Liver (tissue), 9 donors: ENCODE measurements around the gene HS3ST3B1. TPM values are rescaled to one million over a fixed set of nuclear protein-coding genes. Genes with fewer than 3 reads are reported as not detected.

ENCODE experiments used
- DNase-seq: peaks from one replicate; pipeline ENCODE4 v3.0.0-alpha.2; 2017; ENCODE audit warnings: low spot score
- H3K27ac ChIP-seq, 2 donors: one replicate each; pipeline ENCODE4 v1.7.0; 2013; ENCODE audit warnings: inconsistent platforms in 2 of 2, low read length in 2 of 2, control low read depth in 1 of 2, low read depth in 1 of 2, mild to moderate bottlenecking in 1 of 2
- H3K27me3 ChIP-seq, 4 donors: one replicate each; pipeline versions ENCODE4 v1.6.1 to v1.7.0; 2013; ENCODE audit warnings: low read length in 3 of 4, inconsistent platforms in 1 of 4, mild to moderate bottlenecking in 1 of 4, moderate library complexity in 1 of 4; ENCODE audit not compliant: control insufficient read depth in 4 of 4, insufficient read depth in 4 of 4
- H3K36me3 ChIP-seq, 4 donors: one replicate each; pipeline versions ENCODE4 v1.6.1 to v1.7.0; 2013; ENCODE audit warnings: low read length in 3 of 4, mild to moderate bottlenecking in 3 of 4, low read depth in 1 of 4, moderate library complexity in 1 of 4; ENCODE audit not compliant: control insufficient read depth in 4 of 4, insufficient read depth in 3 of 4
- H3K4me1 ChIP-seq, 4 donors: one replicate each; pipeline versions ENCODE4 v1.6.1 to v1.7.0; 2013; ENCODE audit warnings: low read length in 3 of 4, mild to moderate bottlenecking in 3 of 4, moderate library complexity in 1 of 4; ENCODE audit not compliant: control insufficient read depth in 4 of 4, insufficient read depth in 4 of 4
- H3K4me3 ChIP-seq, 3 donors: one replicate each; pipeline versions ENCODE4 v1.6.1 to v1.7.0; 2013; ENCODE audit warnings: low read length in 3 of 3, control low read depth in 1 of 3, low read depth in 1 of 3, mild to moderate bottlenecking in 1 of 3
- H3K9ac ChIP-seq, 2 donors: one replicate each; pipeline ENCODE4 v1.7.0; 2013; ENCODE audit warnings: low read length in 2 of 2, mild to moderate bottlenecking in 2 of 2, moderate library complexity in 2 of 2, control low read depth in 1 of 2, low read depth in 1 of 2
- H3K9me3 ChIP-seq, 4 donors: one replicate each; pipeline versions ENCODE4 v1.6.1 to v1.7.0; 2013; ENCODE audit warnings: low read length in 3 of 4; ENCODE audit not compliant: control insufficient read depth in 4 of 4
- ATF3 ChIP-seq: IDR thresholded peaks from 2 replicates; pipeline ENCODE4 v1.6.1; 2016; ENCODE audit warnings: antibody characterized with exemption
- CTCF ChIP-seq: fragments of 150-350 bp; IDR thresholded peaks from 2 replicates; pipeline ENCODE4 v1.5.1; 2017; ENCODE audit warnings: improper control_type of control experiment, low read depth, low read length; ENCODE audit not compliant: missing input control
- EGR1 ChIP-seq, 2 donors: IDR thresholded peaks; 2 replicates each; pipeline ENCODE4 v1.6.1; 2016 to 2018; ENCODE audit warnings: antibody characterized with exemption in 2 of 2, low read depth in 2 of 2
- FOXA1 ChIP-seq: IDR thresholded peaks from 2 replicates; pipeline ENCODE4 v1.6.1; 2016; ENCODE audit warnings: antibody characterized with exemption
- FOXA2 ChIP-seq: IDR thresholded peaks from 2 replicates; pipeline ENCODE4 v1.6.1; 2016; ENCODE audit warnings: antibody characterized with exemption
- GABPA ChIP-seq, 2 donors: IDR thresholded peaks in 1 of 2; conservative IDR thresholded peaks in 1 of 2; 2 replicates each; pipeline ENCODE4 v1.6.1; 2016; ENCODE audit warnings: antibody characterized with exemption in 2 of 2, mild to moderate bottlenecking in 1 of 2, moderate library complexity in 1 of 2
- HNF4A ChIP-seq, 2 donors: conservative IDR thresholded peaks; 2 replicates each; pipeline ENCODE4 v1.6.1; 2016; ENCODE audit warnings: antibody characterized with exemption in 2 of 2, mild to moderate bottlenecking in 2 of 2
- HNF4G ChIP-seq: IDR thresholded peaks from 2 replicates; pipeline ENCODE4 v1.6.1; 2016; ENCODE audit warnings: antibody characterized with exemption
- JUND ChIP-seq, 2 donors: IDR thresholded peaks; 2 replicates each; pipeline ENCODE4 v1.6.1; 2016; ENCODE audit warnings: antibody characterized with exemption in 2 of 2
- MAX ChIP-seq: IDR thresholded peaks from 2 replicates; pipeline ENCODE4 v1.6.1; 2016; ENCODE audit warnings: antibody characterized with exemption
- NR2F2 ChIP-seq: IDR thresholded peaks from 2 replicates; pipeline ENCODE4 v1.6.1; 2016; ENCODE audit warnings: antibody characterized with exemption
- RAD21 ChIP-seq, 2 donors: IDR thresholded peaks; 2 replicates each; pipeline ENCODE4 v1.6.1; 2016; ENCODE audit warnings: antibody characterized with exemption in 2 of 2, mild to moderate bottlenecking in 2 of 2
- REST ChIP-seq: IDR thresholded peaks from 2 replicates; pipeline ENCODE4 v1.6.1; 2016; ENCODE audit warnings: antibody characterized with exemption, mild to moderate bottlenecking
- RXRA ChIP-seq, 2 donors: IDR thresholded peaks; 2 replicates each; pipeline ENCODE4 v1.6.1; 2017 to 2018; ENCODE audit warnings: antibody characterized with exemption in 2 of 2, mild to moderate bottlenecking in 1 of 2
- SP1 ChIP-seq: IDR thresholded peaks from 2 replicates; pipeline ENCODE4 v1.6.1; 2018; ENCODE audit warnings: antibody characterized with exemption, mild to moderate bottlenecking
- TAF1 ChIP-seq: conservative IDR thresholded peaks from 2 replicates; pipeline ENCODE4 v1.6.1; 2016; ENCODE audit warnings: antibody characterized with exemption, mild to moderate bottlenecking
- YY1 ChIP-seq: IDR thresholded peaks from 2 replicates; pipeline ENCODE4 v1.6.1; 2016; ENCODE audit warnings: antibody characterized with exemption, mild to moderate bottlenecking
- ZBTB33 ChIP-seq: IDR thresholded peaks from 2 replicates; pipeline ENCODE4 v1.6.1; 2016; ENCODE audit warnings: antibody characterized with exemption
- WGBS: extraction: QIAGEN DNeasy Blood & Tissue Kit; methylation state at CpG from one replicate; pipeline ENCODE4 v1.1.7; 2013; 5-methylcytosine and 5-hydroxymethylcytosine counted together
- polyA plus RNA-seq, 2 donors: library from polyadenylated mRNA; stranded (reverse) in 1 of 2; unstranded in 1 of 2; fragments of 200-250 nt in 1 of 2; fragments of >200 nt in 1 of 2; fragmentation: Nextera tagmentation in 1 of 2; extraction: Ambion mirVana in 1 of 2; gene quantifications; one replicate each; pipeline versions ENCODE4 v1.2.1 to v1.2.3, GENCODE V29; 2013 to 2015
- total RNA-seq, 2 donors: library from RNA; depleted of rRNA; stranded (reverse); fragments of >200 nt; gene quantifications; one replicate each; pipeline ENCODE4 v1.2.3, GENCODE V29; 2014
- donor health status: healthy.
- donor health status: healthy.
- donor health status: healthy.
- donor health status: healthy.
- donor health status: healthy.

Gene HS3ST3B1
- total and polyA plus RNA-seq, 4 donors = 11.9 to 33.5 (median 22.4) TPM

- TF ChIP-seq CTCF (no peak), TAF1 (no peak), ZBTB33 (no peak), HNF4A (conservative IDR thresholded peaks at IDR 0.05) (no peak), YY1 (no peak), RXRA (IDR thresholded peaks at IDR 0.05) (no peak), FOXA1 (no peak), FOXA2 (no peak), RAD21 (IDR thresholded peaks at IDR 0.05) (no peak), GABPA (IDR thresholded peaks at IDR 0.05 in 1 of 2, conservative IDR thresholded peaks at IDR 0.05 in 1 of 2) (no peak), JUND (IDR thresholded peaks at IDR 0.05) (no peak), EGR1 (IDR thresholded peaks at IDR 0.05; ENCODE audit: low read depth in 2 of 2) (no peak), HNF4G (no peak), SP1 (no peak), ATF3 (no peak), NR2F2 (no peak), REST (no peak), MAX (no peak)
- 34% methylated on average over 5 of the region's 5 CpGs for WGBS
- H3K9ac ChIP-seq = peak overlapping the region in 1 of 2 donors; percentile 11
- H3K4me1 ChIP-seq = peaks cover 9 to 50% (median 42%) of the 10 kb centered on the region in 4 donors
- DNase-seq = no peak
- H3K27ac ChIP-seq = peak overlapping the region; percentile 83 to 88
- no peaks in the 10 kb centered on the region for H3K9me3 ChIP-seq
- H3K27me3 ChIP-seq = no peaks in the 10 kb centered on the region
- no peaks in the 10 kb centered on the region for H3K36me3 ChIP-seq
- no peak overlapping the region for H3K4me3 ChIP-seq
Measured at GRCh38 chr17:14329900-14330491, 29.1 kb downstream of the HS3ST3B1 start.
